Cardiac fibroblast (primary cell): Measurements from ENCODE around the gene SVBP.

Experiments
- DNase-seq, 2 donors: peaks; one replicate each; pipeline versions ENCODE4 v3.0.0 to v3.0.0-alpha.2; 2010; ENCODE audit warnings: low read depth in 2 of 2
- H3K4me3 ChIP-seq, 2 donors: replicated peaks in 1 of 2; 1 replicate in 1 of 2; 2 replicates in 1 of 2; pipeline ENCODE4 v1.5.1; 2011; ENCODE audit warnings: low read depth in 2 of 2, low read length in 2 of 2, mild to moderate bottlenecking in 2 of 2, moderate library complexity in 1 of 2
- CTCF ChIP-seq: IDR thresholded peaks from one replicate; pipeline ENCODE4 v1.5.1; 2011; ENCODE audit warnings: low read depth, mild to moderate bottlenecking, low read length, inconsistent platforms

Gene SVBP

GRCh38 chr1:42852608-42852980 is 35.4 kb upstream of the SVBP start:
- no peak for TF ChIP-seq CTCF
- no peak for DNase-seq
- H3K4me3 ChIP-seq: no peak overlapping the region

GRCh38 chr1:42851960-42852607 is 34.9 kb upstream of the SVBP start:
- TF ChIP-seq CTCF: no peak
- DNase-seq: no peak
- H3K4me3 ChIP-seq: no peak overlapping the region

GRCh38 chr1:42851420-42851819 is 34.2 kb upstream of the SVBP start:
- no peak overlapping the region for H3K4me3 ChIP-seq
- no peak for DNase-seq

GRCh38 chr1:42849944-42850343 is 32.7 kb upstream of the SVBP start:
- no peak for TF ChIP-seq CTCF
- no peak overlapping the region for H3K4me3 ChIP-seq
- no peak for DNase-seq

More at GRCh38 chr1:42851420-42851819, 34.2 kb upstream of the SVBP start:
- no peak for TF ChIP-seq CTCF

GRCh38 chr1:42848823-42849537 is 31.8 kb upstream of the SVBP start:
- no peak overlapping the region for H3K4me3 ChIP-seq
- peak in 1 of 2 donors; percentile 7 for DNase-seq
- no peak for TF ChIP-seq CTCF

- no peak for TF ChIP-seq CTCF
- H3K4me3 ChIP-seq: no peak overlapping the region
- DNase-seq: no peak
Measured at GRCh38 chr1:42847721-42848460, 30.7 kb upstream of the SVBP start.
